CD4-positive, alpha-beta T cell treated with Interleukin-6 for 4 hours (primary cell): ENCODE measurements around the gene ASB2.

Experiments used
- DNase-seq: peaks from one replicate; pipeline ENCODE4 v3.0.0-alpha.2; 2020; ENCODE audit warnings: mixed read lengths

The ASB2 gene

DNA sequence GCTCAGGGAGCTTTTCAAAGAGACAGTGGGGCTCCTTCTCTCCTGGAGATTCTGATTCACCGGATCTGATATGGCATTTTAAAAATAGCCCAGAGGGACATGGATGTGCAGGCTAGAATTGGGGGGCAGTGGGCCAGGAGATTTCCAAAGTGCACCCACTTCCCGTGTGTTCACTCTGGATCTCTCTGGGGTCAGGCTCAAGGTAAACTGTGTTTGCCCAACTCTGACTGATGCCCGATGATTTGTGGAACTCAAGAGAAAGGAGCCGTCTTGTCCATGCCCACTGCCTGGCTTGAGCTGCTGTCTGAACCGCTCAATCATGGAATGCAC is 31.3 kb downstream of the ASB2 start:
- DNase-seq = no peak

- DNase-seq = no peak
These were observed 31.9 kb downstream of the ASB2 start for GRCh38 chr14:93944348-93945069.

- no peak for DNase-seq
These were observed 32.4 kb downstream of the ASB2 start for GRCh38 chr14:93943930-93944329.

DNA sequence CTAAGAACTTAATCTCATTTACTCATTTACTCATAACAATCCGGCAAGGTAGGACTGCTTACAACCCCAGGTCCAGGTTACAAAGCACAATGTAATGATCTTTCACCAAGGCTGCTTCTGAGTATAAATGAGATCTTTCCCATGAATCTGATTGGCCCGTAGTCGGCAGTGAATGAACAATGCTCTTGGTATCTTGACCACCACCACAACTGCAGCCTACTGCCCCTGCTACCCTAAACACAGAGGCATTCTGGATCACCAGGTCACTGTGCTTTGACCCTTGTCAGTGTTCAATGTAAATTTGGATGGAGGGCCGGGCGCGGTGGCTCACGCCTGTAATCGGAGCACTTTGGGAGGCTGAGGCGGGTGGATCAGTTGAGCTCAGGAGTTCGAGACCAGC is 33.3 kb downstream of the ASB2 start:
- no peak for DNase-seq

DNA sequence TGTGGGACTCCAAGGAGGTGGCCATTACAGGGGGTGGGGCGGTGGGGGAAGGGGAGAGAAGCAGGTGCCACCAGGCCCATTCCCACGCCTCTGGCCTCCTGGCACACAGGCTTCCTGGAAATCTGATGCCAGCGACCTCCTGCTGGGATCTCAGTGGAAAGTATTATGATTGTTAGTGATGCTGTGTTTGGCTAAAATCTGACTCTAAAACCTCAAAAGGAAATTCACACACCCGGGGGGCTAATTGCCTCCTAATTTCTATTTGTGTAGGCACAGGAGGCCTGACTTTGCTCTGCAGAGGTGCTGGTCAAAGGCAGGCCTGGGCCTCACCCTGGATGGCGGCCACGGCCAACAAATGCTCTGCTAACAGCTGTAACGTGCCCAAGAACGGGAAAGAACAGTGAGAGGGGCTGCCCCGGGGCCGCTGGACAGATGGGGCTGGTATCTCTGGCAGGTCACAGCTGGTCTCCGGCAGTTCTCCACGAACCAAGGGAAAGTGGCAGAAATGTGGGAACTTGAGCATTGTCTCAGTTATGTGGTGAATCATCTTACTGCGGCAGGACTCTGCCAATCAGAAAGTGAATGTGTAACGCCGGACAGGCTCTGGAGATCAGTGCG is 35.0 kb downstream of the ASB2 start:
- DNase-seq = no peak

DNA sequence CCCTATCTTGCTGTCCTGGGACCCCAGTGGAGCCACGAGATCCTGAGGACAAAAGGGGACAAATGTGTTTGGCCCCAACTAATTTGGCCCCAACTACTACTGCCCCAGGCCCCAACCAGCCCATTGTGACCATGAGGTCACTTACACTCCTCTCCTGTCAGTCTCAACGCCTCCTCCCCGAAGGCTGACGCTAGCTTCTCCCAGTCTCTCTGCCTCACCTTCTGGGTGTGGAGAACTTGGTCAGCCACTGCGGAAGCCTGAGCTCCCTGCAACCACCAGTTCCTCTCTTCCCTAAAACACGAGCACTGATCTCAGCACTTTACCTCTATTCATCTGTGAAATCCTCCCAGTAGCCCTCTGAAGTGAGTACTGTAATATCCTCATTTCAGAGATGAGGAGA is 35.9 kb downstream of the ASB2 start:
- DNase-seq = no peak

DNA sequence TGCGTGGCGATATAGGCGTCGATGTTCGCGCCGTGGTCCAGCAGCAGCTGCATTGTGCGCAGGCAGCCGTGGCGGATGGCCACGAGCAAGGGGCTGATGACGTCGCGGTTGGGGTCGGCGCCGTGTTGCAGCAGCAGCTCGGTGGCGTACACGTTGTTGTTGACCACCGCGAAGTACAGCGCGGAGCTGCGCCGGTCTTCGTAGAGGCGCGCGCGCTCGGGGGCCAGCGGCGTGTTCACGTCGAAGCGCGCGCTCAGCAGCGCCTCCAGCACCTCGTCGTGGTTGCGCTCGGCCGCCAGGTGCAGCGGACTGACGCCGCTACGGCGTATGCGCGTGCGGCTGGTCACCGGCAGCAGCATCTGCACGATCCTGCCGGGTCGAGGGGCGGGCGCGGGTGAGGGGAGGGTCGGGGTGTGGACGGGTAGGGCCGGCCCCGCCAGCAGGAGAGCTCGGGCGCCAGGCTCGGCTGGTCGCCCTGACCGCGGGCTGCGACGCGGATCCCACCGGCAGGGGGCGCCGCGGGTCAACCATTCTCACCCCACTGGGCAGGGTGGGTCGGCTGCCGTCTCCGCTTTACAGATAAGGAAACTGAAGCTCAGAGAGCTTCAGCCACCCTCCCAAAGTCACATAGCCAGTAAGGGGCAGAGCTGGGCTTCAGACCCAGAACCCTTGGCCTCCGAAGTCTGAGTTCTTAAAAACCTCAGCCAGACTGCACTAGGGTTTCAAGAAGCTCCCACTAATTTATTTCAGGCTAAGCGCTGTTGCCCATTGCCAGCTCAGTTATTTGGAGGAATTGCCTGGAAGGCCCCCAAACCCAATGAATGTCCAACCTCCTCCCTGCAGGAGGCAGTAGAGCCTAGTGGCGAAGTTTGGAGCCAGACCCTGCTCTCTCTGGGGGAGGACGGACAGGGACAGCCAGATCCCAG is 36.8 kb downstream of the ASB2 start:
- DNase-seq = peak; percentile 93

DNA sequence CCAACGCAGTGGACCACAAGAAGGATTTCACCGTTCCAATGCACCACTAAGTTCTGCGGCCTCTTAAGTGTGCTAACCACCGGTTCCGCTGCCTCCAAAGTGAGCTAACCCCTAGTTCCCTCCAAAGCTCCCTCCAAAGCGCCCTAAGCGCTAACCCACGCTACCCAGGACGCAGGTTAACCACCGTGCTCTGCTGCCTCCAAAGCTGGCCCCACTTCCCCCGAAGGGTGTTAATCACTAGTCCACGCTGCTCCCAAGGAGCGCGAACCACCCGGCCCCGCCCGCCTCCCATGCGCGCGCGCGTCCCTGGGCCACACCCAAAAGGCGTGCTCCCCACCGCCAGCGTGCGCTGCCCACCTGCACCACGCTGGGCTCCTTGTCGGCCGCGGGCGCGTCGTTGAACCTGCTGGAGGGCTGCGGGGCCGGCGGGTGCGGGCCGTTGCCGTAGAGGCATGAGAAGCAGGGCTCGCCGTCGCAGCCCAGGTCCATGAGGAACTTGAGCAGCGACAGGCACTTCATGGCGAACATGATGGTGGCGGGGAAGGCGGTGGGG is 37.5 kb downstream of the ASB2 start:
- no peak for DNase-seq

DNA sequence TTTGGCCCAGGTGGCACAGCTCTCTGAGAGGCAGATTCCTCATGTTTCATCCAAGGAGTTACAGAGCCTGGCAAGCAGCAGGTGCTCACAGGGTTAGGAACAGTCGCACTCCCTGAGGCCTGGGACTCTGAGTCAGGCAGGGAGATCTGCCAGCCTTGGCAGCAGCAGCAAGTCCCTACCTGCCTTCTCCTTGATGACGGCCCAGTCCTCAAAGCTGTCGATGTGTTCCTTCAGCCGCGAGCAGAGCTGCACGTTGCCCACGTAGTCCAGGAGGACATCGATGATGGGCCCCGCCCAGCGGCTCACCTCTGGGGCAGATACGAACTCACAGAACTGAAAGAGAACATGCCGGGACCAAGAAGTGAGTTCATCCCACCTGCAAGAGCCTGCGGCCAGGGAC is 38.9 kb downstream of the ASB2 start:
- DNase-seq = no peak

DNA sequence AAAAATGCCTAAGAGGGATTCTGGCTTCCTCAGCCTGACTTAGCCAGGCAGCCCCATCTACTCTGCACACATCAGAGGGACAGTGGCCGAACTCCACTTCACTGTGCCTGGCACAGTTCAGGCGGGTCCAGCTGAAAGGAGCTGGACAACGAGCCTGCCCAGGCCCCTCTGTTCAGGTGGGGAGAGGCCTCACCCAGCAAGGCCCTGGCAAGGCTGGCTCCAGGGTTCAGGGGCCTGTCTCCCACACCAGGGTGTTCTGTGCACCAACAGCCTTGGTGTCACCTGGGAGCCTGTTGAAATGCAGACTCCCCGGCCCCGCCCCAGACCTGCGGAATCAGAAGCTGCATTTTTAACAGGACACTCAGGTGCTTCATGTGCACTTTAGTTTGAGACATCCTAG is 39.4 kb downstream of the ASB2 start:
- no peak for DNase-seq

GRCh38 chr14:93936245-93936644 is 40.1 kb downstream of the ASB2 start:
- DNase-seq = peak; percentile 30

DNA sequence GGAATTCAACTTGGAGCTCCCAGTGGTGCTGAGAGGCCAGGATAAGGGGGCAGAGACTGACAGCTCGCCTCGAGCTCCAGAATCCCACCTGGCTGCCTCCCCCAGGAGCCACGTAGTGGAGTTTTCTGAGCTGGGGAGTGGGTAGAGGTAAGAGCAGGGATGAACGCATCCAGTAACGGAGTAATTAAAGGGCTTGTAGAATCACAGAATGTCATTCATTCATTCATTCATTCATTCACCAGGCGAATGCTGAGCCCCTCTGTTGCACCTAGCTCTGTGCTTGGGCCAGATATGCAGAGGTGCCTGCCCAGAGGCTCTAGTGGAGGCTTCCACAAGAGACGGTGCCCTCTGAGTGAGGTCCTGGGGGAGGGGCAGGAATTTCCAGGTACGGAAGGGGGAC is 41.2 kb downstream of the ASB2 start:
- no peak for DNase-seq

- DNase-seq = no peak
These were observed 43.7 kb downstream of the ASB2 start for GRCh38 chr14:93932642-93933041.

DNA sequence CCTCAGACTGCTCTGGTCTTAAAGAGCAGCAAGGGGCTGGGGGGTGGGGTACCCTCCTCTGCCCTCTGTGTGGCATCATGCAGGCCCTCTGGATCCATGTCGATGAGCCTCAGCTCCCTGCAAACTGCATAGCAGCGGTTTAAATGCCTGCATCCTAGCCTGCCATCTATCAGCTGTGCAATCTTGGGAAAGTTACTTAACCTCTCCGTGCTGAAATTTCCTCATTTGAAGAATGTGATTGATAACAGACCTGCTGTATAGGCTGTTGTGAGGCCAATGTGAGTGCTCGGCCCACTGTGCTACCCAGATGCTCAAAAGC is 45.4 kb downstream of the ASB2 start:
- DNase-seq = no peak

DNA sequence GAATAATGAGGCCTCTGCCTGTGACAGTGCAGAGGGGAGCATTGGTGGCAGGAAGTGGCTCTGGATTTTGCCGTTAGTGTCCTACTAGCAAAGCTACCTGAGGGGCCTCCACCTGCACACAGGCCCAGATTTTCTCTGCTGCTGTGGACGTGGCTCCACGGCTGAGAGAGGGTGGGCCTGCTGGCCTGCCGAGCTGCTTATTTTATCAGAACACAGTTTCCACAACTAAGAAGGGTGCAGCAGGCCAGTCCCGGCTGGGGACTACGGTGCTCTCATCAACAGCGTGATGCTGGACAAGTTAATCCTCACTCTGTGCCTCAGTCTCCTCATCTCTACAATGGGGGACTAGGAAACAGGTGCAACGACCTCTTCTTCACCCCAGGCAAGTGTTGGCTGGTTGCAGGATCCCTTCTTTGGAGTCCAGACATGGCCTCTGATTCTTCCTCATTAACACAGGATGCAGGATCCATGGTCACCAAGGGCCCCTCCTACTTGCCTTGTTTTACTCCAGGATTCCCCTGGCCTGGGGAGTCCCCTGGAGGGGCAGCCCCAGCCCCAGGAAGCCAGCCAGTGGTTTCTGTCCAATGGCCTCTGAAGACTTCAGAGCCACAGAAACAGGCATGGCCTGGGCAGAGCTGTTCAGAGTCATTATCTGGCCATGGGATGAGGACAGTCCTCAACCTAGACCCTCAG is 45.9 kb downstream of the ASB2 start:
- DNase-seq = no peak

DNA sequence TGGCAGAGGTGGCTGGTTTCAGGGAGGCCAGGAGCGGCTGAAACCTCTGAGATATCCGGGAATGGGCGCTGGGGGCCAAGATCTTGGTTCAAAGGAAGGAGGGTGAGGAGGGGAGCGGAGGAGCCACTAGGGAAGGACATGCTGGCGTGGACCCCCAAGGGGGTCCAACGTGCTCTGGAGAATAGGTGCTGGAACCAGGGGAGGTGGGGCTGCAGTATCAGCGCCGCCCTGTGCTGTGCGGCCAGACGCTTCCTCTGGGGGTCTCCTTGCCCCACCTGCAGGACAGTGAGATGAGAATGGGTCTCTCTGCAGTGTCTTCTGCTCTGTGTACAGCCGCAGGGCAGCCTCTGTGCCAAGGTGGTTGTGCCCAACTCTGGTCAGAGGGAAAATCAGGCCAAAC is 46.7 kb downstream of the ASB2 start:
- no peak for DNase-seq

GRCh38 chr14:93929048-93929535 is 47.3 kb downstream of the ASB2 start:
- no peak for DNase-seq

GRCh38 chr14:93928184-93929047 is 48.0 kb downstream of the ASB2 start:
- no peak for DNase-seq

DNA sequence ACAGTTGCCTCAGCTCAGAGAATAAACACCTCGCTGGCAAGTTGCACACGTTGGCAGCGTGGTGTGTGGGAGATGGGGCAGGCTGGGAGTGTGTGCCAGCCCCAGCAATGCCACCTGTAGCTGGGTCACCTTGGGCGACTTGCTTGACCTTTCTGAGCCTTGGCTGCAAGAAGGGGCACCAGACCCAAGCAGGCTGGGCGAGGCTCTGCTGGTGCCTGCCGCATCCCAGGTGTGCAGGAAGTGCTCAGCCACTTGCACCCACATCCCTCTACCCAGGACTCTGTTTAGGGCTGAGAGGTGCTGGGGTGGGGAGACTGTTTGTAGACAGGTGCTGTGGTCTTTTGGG is 48.6 kb downstream of the ASB2 start:
- DNase-seq = no peak

DNA sequence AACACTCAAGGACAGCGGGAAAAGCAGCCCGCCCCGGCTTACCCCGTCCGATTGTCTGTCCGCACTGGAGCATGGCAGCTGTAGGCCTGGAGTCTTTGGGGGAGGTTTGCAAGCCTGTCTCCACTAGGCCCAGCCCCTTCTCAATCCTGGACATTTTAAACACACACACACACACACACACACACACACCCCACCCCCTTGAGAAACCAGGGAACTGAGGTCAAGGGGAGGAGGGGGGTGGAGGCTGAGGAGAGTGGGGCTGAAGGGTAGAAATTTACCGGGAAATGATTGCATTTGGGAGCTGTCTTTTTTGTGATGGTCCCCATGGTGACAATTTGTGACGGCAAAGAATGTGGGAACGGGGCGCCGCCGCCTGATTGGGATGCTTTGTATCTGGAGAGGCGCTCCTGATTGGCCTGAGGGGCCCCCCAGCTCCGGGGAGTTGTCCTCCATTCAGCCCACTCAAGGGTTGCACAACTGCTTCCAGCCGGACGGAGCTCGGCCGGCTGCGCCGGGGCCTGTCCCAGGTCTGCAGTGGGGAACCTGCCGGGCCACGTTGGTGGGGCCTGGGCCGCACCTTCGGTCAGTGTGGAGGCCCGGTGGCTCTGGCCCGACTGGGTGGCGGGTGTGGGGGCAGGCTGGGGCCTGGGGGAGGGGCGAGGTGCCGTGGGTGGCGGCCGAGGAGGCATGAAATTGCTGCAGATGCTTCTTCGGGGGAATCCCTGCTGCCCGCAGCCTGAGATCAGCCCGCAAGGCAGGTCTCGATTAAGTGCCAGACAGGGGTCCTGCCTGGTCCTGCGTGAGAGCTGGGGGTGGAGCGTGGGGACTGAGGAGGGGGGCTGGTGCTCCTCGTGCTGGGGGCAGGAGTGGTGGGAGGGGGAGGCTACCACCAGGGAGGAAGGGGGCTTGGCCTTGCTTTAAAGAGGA is 49.2 kb downstream of the ASB2 start, which contains the start of gene FAM181A:
FAM181A (plus strand) TSS at position 472 of the 927 bp plus-strand sequence. CDS start 942 bp downstream, outside the sequence.
- no peak for DNase-seq
